ENCODE measurements around the gene HOXD4. TPM values are rescaled to one million over a fixed set of nuclear protein-coding genes. Genes with fewer than 3 reads are reported as not detected.

The HOXD4 gene
- total RNA-seq, 1 donor from 2014 or later, result not detected

GRCh38 chr2:176174824-176175708 is 23.7 kb downstream of the HOXD4 start:
- H3K27ac Mint-ChIP-seq, result no peak overlapping the region
- POLR2A ChIA-PET, result interaction anchor here (0.6 kb wide), 1 partner anchor 9 kb away, joined by 3 read pairs; no protein-coding TSS in a partner anchor
- no peak for TF ChIP-seq CTCF (IDR thresholded peaks at IDR 0.05)
- H3K4me1 Mint-ChIP-seq, result peaks cover 9% of the 10 kb centered on the region
- no peak overlapping the region for H3K4me3 Mint-ChIP-seq
- intact Hi-C loops (cut with micrococcal nuclease), result no loop called here
- peaks cover 68% of the 10 kb centered on the region for H3K27me3 Mint-ChIP-seq
- no peaks in the 10 kb centered on the region for H3K9me3 Mint-ChIP-seq
- CTCF ChIA-PET, result no interaction called here
- DNase-seq (no peak), ATAC-seq (ENCODE audit: low read depth) (no peak)
- H3K36me3 Mint-ChIP-seq (ENCODE audit: low read depth), result no peaks in the 10 kb centered on the region

- intact Hi-C loops (cut with micrococcal nuclease), result no loop called here
- no peaks in the 10 kb centered on the region for H3K9me3 Mint-ChIP-seq
- H3K36me3 Mint-ChIP-seq (ENCODE audit: low read depth), result no peaks in the 10 kb centered on the region
- peaks cover 9% of the 10 kb centered on the region for H3K4me1 Mint-ChIP-seq
- ChIA-PET CTCF (interaction anchor here (1.3 kb wide), 1 partner anchor 379 kb away, joined by 3 read pairs; no protein-coding TSS in a partner anchor), POLR2A (interaction anchor here (0.6 kb wide), 1 partner anchor 9 kb away, joined by 3 read pairs; no protein-coding TSS in a partner anchor)
- H3K27ac Mint-ChIP-seq, result no peak overlapping the region
- TF ChIP-seq CTCF (IDR thresholded peaks at IDR 0.05), result no peak
- no peak for DNase-seq
- H3K27me3 Mint-ChIP-seq, result peaks cover 75% of the 10 kb centered on the region
- no peak overlapping the region for H3K4me3 Mint-ChIP-seq
- no peak for ATAC-seq (ENCODE audit: low read depth)
These were observed 24.6 kb downstream of the HOXD4 start for GRCh38 chr2:176175709-176176607.

GRCh38 chr2:176177580-176178037 is 26.3 kb downstream of the HOXD4 start:
- Mint-ChIP-seq H3K9me3 (no peaks in the 10 kb centered on the region), H3K4me1 (peaks cover 7% of the 10 kb centered on the region), H3K36me3 (ENCODE audit: low read depth) (no peaks in the 10 kb centered on the region), H3K27ac (no peak overlapping the region), H3K4me3 (no peak overlapping the region), H3K27me3 (peaks cover 74% of the 10 kb centered on the region)
- ATAC-seq (ENCODE audit: low read depth) (no peak), DNase-seq (no peak)
- POLR2A ChIA-PET, result no interaction called here
- intact Hi-C loops (cut with micrococcal nuclease), result no loop called here
- no peak for TF ChIP-seq CTCF (IDR thresholded peaks at IDR 0.05)
- CTCF ChIA-PET, result interaction anchor here (1.3 kb wide), 1 partner anchor 377 kb away, joined by 3 read pairs; no protein-coding TSS in a partner anchor

- H3K4me3 Mint-ChIP-seq, result peak overlapping the region; percentile 7
- POLR2A ChIA-PET, result no interaction called here
- no peak for TF ChIP-seq CTCF (IDR thresholded peaks at IDR 0.05)
- H3K27me3 Mint-ChIP-seq, result peaks cover 76% of the 10 kb centered on the region
- H3K9me3 Mint-ChIP-seq, result no peaks in the 10 kb centered on the region
- no peak for DNase-seq
- H3K36me3 Mint-ChIP-seq (ENCODE audit: low read depth), result no peaks in the 10 kb centered on the region
- intact Hi-C loops (cut with micrococcal nuclease), result no loop called here
- CTCF ChIA-PET, result no interaction called here
- no peak overlapping the region for H3K27ac Mint-ChIP-seq
- no peak for ATAC-seq (ENCODE audit: low read depth)
- H3K4me1 Mint-ChIP-seq, result peaks cover 7% of the 10 kb centered on the region
These were observed 26.8 kb downstream of the HOXD4 start for GRCh38 chr2:176178038-176178756.
